ENCODE measurements around the gene ACTR5. TPM values are rescaled to one million over a fixed set of nuclear protein-coding genes. Genes with fewer than 3 reads are reported as not detected.
"Not testable (repeated sequence)": the region's sequence is repeated elsewhere in the genome, so short reads cannot be mapped to it uniquely, and the experiment has no call there.

ACTR5 gene
- total RNA-seq, 1 donor from 2014 or later = 7.3 TPM

DNA sequence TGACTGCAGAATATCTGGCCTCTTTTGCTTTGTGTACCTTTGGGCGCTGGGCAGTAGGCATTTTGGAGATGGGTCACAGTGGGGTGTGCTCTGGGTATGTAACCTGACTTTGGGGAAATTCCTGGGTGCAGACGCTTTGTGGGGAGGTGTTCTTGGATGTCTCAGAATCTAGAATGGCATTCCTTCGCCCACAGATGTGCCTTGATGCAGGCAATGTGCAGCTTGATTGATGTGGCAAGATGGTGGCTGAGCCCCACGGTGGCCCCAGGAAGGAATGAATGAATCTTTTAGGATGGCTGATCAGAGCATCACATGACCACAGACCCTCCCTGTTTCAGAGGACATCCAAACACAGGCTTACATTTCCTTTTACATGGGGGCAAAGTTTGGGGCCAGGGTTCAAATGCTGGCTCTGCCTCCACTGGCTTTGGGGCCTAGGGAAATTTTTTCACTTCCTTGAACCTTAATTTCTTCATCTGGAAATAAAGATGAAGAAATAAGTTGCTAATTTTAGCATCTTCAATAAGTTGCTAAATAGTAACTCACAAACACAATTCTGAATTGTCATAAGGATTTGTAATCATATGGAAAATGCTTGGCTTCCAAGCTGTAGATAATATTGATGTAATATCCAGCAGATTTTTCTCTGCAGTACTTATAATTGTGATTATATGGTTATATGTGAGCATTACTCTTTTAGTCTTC is 62.8 kb downstream of the ACTR5 start:
- no peaks in the 10 kb centered on the region for H3K9me3 ChIP-seq (ENCODE audit: control insufficient read depth in 3 of 3, low read length in 3 of 3)
- H3K4me3 ChIP-seq (ENCODE audit: low read length in 3 of 3) = no peak overlapping the region
- no peak overlapping the region for H3K27ac ChIP-seq (ENCODE audit: low read depth, low read length)
- peaks cover 26 to 44% (median 38%) of the 10 kb centered on the region in 3 donors for H3K27me3 ChIP-seq (ENCODE audit: control insufficient read depth in 3 of 3, insufficient read depth in 3 of 3, low read length in 3 of 3)
- H3K9ac ChIP-seq (ENCODE audit: low read depth in 1 of 3, low read length in 3 of 3) = no peak overlapping the region
- no peaks in the 10 kb centered on the region for H3K36me3 ChIP-seq (ENCODE audit: control insufficient read depth in 3 of 3, insufficient read depth in 3 of 3, low read length in 3 of 3)
- peaks cover 12 to 20% (median 18%) of the 10 kb centered on the region in 3 donors for H3K4me1 ChIP-seq (ENCODE audit: control insufficient read depth in 3 of 3, insufficient read depth in 3 of 3, low read length in 3 of 3)

DNA sequence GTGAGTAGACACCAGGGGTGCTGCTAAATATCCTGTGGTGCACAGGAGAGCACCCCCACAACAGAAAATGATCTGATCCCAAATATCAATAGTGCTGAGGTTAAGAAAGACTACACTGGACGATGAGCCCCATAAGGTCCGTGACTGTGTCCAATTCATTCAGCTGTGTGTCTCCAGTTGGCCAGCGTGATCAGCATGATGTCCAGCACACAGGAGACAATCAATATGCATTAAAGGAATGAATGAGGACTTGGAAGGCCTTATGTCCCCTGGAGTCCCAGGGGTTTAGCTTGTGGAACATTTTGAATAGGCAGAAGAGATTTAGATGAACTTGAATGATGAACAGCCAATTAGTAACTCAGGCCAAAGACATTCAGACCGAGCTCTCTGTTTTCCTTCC is 63.5 kb downstream of the ACTR5 start:
- H3K9me3 ChIP-seq (ENCODE audit: control insufficient read depth in 3 of 3, low read length in 3 of 3) = no peaks in the 10 kb centered on the region
- H3K36me3 ChIP-seq (ENCODE audit: control insufficient read depth in 3 of 3, insufficient read depth in 3 of 3, low read length in 3 of 3) = no peaks in the 10 kb centered on the region
- peaks cover 24 to 38% (median 33%) of the 10 kb centered on the region in 3 donors for H3K27me3 ChIP-seq (ENCODE audit: control insufficient read depth in 3 of 3, insufficient read depth in 3 of 3, low read length in 3 of 3)
- no peak overlapping the region for H3K27ac ChIP-seq (ENCODE audit: low read depth, low read length)
- no peak overlapping the region for H3K9ac ChIP-seq (ENCODE audit: low read depth in 1 of 3, low read length in 3 of 3)
- no peak overlapping the region for H3K4me3 ChIP-seq (ENCODE audit: low read length in 3 of 3)
- peaks cover 7 to 17% (median 14%) of the 10 kb centered on the region in 3 donors for H3K4me1 ChIP-seq (ENCODE audit: control insufficient read depth in 3 of 3, insufficient read depth in 3 of 3, low read length in 3 of 3)

DNA sequence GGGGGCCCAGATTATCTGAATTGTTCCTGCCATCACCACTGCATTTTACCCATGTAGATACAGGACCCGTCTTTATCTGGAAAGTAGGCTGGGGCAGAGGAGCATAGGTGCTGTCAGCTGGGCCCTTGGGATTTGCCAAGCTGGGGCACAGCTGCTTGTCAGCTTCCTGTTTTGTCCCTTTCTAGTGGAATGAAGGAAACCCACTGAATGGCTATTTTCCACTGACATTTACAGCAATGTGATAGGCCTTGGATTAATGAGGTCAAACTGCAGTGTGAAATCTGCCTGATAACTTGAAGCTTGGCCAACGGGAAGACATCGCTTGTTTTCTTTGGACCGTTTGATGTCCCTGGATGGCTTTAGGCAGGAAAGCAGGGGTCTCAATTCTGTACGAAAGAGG is 63.9 kb downstream of the ACTR5 start:
- H3K36me3 ChIP-seq (ENCODE audit: control insufficient read depth in 3 of 3, insufficient read depth in 3 of 3, low read length in 3 of 3) = no peaks in the 10 kb centered on the region
- no peak overlapping the region for H3K27ac ChIP-seq (ENCODE audit: low read depth, low read length)
- H3K9me3 ChIP-seq (ENCODE audit: control insufficient read depth in 3 of 3, low read length in 3 of 3) = no peaks in the 10 kb centered on the region
- no peak overlapping the region for H3K4me3 ChIP-seq (ENCODE audit: low read length in 3 of 3)
- H3K27me3 ChIP-seq (ENCODE audit: control insufficient read depth in 3 of 3, insufficient read depth in 3 of 3, low read length in 3 of 3) = peaks cover 20 to 34% (median 29%) of the 10 kb centered on the region in 3 donors
- H3K9ac ChIP-seq (ENCODE audit: low read depth in 1 of 3, low read length in 3 of 3) = no peak overlapping the region
- H3K4me1 ChIP-seq (ENCODE audit: control insufficient read depth in 3 of 3, insufficient read depth in 3 of 3, low read length in 3 of 3) = peaks cover 7 to 13% (median 13%) of the 10 kb centered on the region in 3 donors

DNA sequence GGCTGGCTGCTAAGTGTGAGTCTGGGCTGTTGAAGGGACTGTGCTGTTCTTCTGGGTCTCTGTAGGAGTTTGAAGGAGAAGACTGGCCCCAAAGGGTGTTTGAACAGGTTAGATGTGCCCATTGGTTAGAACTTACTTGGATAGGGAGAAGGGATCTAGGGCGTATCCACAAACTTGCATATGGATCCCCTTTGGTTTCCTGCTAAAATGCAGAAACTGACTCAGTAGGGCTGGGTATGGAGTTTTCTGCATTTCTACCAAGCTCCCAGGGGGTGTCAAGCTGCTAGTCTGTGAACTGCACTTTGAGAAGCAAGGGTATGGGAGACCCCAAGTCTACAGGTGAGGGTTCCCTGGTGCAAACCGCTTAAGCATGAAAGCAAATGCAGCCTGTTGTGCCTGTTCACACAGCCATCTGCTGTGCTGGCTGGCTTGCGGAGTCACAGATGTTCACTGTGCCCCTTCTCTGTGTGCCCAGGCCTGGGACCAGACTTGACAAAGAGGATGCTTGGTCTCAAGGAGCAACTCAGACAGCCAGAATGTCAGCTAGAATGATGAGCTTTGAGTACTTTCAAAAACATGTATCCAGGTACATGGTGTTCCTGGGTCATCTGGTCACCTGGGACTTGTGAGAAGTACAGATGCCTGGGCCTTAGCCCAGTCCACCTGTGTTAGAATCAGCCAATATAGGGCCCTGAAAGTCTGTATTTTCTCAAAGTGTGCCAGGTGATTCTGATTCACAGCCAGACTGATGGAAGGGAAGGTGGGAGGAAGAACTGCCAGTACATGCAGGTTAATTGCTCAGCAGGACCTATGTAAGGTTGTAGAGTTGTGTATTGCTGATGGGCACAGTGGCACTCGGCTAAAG is 64.7 kb downstream of the ACTR5 start:
- Histone ChIP-seq H3K4me1 (ENCODE audit: control insufficient read depth in 3 of 3, insufficient read depth in 3 of 3, low read length in 3 of 3) (peaks cover 7 to 12% (median 10%) of the 10 kb centered on the region in 3 donors), H3K27me3 (ENCODE audit: control insufficient read depth in 3 of 3, insufficient read depth in 3 of 3, low read length in 3 of 3) (peaks cover 12 to 26% (median 21%) of the 10 kb centered on the region in 3 donors), H3K9ac (ENCODE audit: low read depth in 1 of 3, low read length in 3 of 3) (no peak overlapping the region), H3K36me3 (ENCODE audit: control insufficient read depth in 3 of 3, insufficient read depth in 3 of 3, low read length in 3 of 3) (no peaks in the 10 kb centered on the region), H3K4me3 (ENCODE audit: low read length in 3 of 3) (no peak overlapping the region), H3K9me3 (ENCODE audit: control insufficient read depth in 3 of 3, low read length in 3 of 3) (no peaks in the 10 kb centered on the region), H3K27ac (ENCODE audit: low read depth, low read length) (no peak overlapping the region)

DNA sequence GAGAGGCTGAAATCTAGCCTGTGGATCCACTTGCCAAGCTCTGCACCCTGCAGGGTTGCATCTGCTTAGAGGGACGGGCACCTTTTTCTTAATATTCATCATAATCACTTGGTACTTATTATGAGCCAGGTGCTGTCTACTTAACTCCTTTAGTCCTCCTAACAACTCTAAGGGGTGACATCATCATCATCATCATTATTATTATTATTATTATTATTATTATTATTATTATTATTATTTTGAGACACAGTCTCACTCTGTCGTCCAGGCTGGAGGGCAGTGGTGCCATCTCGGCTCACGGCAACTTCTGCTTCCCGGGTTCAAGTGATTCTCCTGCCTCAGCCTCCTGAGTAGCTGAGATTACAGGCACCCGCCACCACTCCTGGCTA is 65.3 kb downstream of the ACTR5 start:
- H3K9ac ChIP-seq (ENCODE audit: low read depth in 1 of 3, low read length in 3 of 3); H3K36me3 ChIP-seq (ENCODE audit: control insufficient read depth in 3 of 3, insufficient read depth in 3 of 3, low read length in 3 of 3); H3K27ac ChIP-seq (ENCODE audit: low read depth, low read length); H3K4me1 ChIP-seq (ENCODE audit: control insufficient read depth in 3 of 3, insufficient read depth in 3 of 3, low read length in 3 of 3); H3K4me3 ChIP-seq (ENCODE audit: low read length in 3 of 3); H3K9me3 ChIP-seq (ENCODE audit: control insufficient read depth in 3 of 3, low read length in 3 of 3): not testable (repeated sequence)
- peaks cover 6 to 20% (median 17%) of the 10 kb centered on the region in 3 donors for H3K27me3 ChIP-seq (ENCODE audit: control insufficient read depth in 3 of 3, insufficient read depth in 3 of 3, low read length in 3 of 3)

DNA sequence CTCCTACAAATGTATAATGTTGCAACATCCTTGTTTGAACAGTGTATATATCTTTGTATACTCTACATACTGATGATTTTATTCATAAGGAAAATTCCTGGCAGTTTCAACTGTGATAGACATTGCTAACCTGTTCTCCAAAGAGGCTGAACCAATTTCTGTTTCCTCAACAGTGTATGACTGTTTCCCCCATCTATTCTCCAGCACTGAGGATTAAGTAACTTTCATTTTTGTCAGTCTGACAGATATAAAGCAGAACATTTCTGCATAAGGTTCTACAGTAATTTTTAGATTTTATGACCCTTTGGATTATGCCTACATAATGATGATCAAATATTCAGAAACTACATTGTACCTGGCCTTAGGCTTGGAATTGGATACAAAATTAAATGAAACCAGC is 67.2 kb downstream of the ACTR5 start:
- Histone ChIP-seq H3K9me3 (ENCODE audit: control insufficient read depth in 3 of 3, low read length in 3 of 3) (no peaks in the 10 kb centered on the region), H3K4me1 (ENCODE audit: control insufficient read depth in 3 of 3, insufficient read depth in 3 of 3, low read length in 3 of 3) (peaks cover 5 to 8% (median 7%) of the 10 kb centered on the region in 3 donors), H3K27ac (ENCODE audit: low read depth, low read length) (no peak overlapping the region), H3K9ac (ENCODE audit: low read depth in 1 of 3, low read length in 3 of 3) (no peak overlapping the region), H3K36me3 (ENCODE audit: control insufficient read depth in 3 of 3, insufficient read depth in 3 of 3, low read length in 3 of 3) (no peaks in the 10 kb centered on the region), H3K4me3 (ENCODE audit: low read length in 3 of 3) (no peak overlapping the region), H3K27me3 (ENCODE audit: control insufficient read depth in 3 of 3, insufficient read depth in 3 of 3, low read length in 3 of 3) (peaks cover 0 to 9% (median 7%) of the 10 kb centered on the region in 3 donors)

DNA sequence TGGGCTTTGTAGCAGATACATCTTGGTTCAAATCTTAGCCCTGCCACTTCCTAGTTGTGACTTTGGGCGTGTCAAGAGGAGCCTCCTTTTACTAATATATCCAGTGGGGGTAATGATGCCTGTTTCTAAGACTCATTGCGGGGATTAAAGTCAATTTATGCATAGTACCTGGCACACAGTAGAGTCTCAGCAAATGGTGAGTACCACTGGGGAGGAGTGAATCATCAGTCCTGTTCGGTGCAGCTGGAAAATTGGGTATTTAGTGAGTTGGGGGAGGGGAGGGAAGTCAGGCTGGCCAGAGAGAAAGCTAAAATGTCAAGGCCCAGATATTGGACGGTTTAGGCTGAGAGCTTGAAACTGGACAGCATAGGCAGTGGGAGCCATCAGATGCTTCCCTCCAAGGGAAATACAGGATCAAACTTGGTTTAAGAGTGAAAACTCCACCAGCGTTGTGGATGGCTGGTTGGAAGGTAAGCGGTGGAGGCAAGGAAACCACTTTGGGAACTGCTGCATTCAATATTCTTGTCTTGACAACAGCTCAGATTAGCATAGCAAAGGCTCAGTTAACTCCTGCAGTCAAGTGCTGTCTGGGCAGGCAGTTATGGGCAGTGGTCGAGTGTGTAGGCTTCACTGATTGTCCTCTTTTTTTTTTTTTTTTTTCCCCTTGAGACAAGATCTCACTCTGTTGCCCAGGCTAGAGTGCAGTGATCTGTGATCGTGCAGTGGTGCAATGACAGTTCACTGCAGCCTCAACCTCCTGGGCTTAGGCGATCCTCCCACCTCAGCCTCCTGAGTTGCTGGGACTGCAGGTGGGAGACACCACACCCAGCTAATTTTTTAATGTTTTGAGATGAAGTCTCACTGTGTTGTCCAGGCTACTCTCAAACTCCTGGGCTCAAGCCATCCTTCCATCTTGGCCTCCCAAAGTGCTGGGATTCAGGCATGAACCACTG is 70.1 kb downstream of the ACTR5 start:
- Histone ChIP-seq H3K36me3 (ENCODE audit: control insufficient read depth in 3 of 3, insufficient read depth in 3 of 3, low read length in 3 of 3) (no peaks in the 10 kb centered on the region), H3K9ac (ENCODE audit: low read depth in 1 of 3, low read length in 3 of 3) (no peak overlapping the region), H3K4me3 (ENCODE audit: low read length in 3 of 3) (no peak overlapping the region), H3K27me3 (ENCODE audit: control insufficient read depth in 3 of 3, insufficient read depth in 3 of 3, low read length in 3 of 3) (peaks cover 0 to 6% (median 0%) of the 10 kb centered on the region in 3 donors), H3K27ac (ENCODE audit: low read depth, low read length) (no peak overlapping the region), H3K9me3 (ENCODE audit: control insufficient read depth in 3 of 3, low read length in 3 of 3) (peaks cover 0 to 4% (median 0%) of the 10 kb centered on the region in 3 donors), H3K4me1 (ENCODE audit: control insufficient read depth in 3 of 3, insufficient read depth in 3 of 3, low read length in 3 of 3) (peaks cover 0 to 1% (median 0%) of the 10 kb centered on the region in 3 donors)

Small RNA genes lying within 50 kb of the gene (small RNA-seq; reads per million reads assigned to genes)
- not detected for gene RF00017

Other genes with a start within 250 kb of the ACTR5 start
- gene ADIG, start 167.3 kb upstream of the ACTR5 start, total RNA-seq = not detected
- not detected for gene ARHGAP40, start 146.7 kb upstream of the ACTR5 start, total RNA-seq
- not detected for gene SLC32A1, start 24.0 kb upstream of the ACTR5 start, total RNA-seq
- 4.2 TPM for gene PPP1R16B, start 57.2 kb downstream of the ACTR5 start, total RNA-seq
- gene FAM83D, start 178.0 kb downstream of the ACTR5 start, total RNA-seq = 4.2 TPM
- gene DHX35, start 213.9 kb downstream of the ACTR5 start, total RNA-seq = 8.4 TPM